Stimulated activated CD4-positive, alpha-beta T cell treated with anti-CD3 and anti-CD28 coated beads, Interleukin-12 subunit alpha, Interleukin-12 subunit beta, amount 100 ng/mL, for 48 hours (primary cell): Measurements from ENCODE around the gene TPSD1.
"Not testable (repeated sequence)": the region's sequence is repeated elsewhere in the genome, so short reads cannot be mapped to it uniquely, and the experiment has no call there.

Source experiments
- DNase-seq, 3 donors: peaks; one replicate each; pipeline ENCODE4 v3.0.0-alpha.2; 2020; ENCODE audit warnings: low read depth in 2 of 3, low spot score in 1 of 3

Gene TPSD1

GRCh38 chr16:1262210-1262845 lies 6.5 kb downstream of the TPSD1 start:
- DNase-seq = no peak

GRCh38 chr16:1262846-1263221 lies 7.0 kb downstream of the TPSD1 start:
- DNase-seq = no peak

GRCh38 chr16:1263591-1264344 lies 7.9 kb downstream of the TPSD1 start:
- DNase-seq = no peak

GRCh38 chr16:1264345-1265089 lies 8.6 kb downstream of the TPSD1 start:
- no peak for DNase-seq

GRCh38 chr16:1265090-1265630 lies 9.3 kb downstream of the TPSD1 start:
- no peak for DNase-seq

- DNase-seq = no peak
Measured at GRCh38 chr16:1265826-1266225, 10.0 kb downstream of the TPSD1 start.

GRCh38 chr16:1269418-1269817 lies 13.5 kb downstream of the TPSD1 start:
- not testable (repeated sequence) for DNase-seq

GRCh38 chr16:1271380-1271723 lies 15.5 kb downstream of the TPSD1 start:
- DNase-seq = no peak

GRCh38 chr16:1271724-1272413 lies 16.0 kb downstream of the TPSD1 start:
- DNase-seq = not testable (repeated sequence)

- no peak for DNase-seq
Measured at GRCh38 chr16:1272453-1273198, 16.8 kb downstream of the TPSD1 start.

GRCh38 chr16:1273816-1274215 lies 17.9 kb downstream of the TPSD1 start:
- DNase-seq = no peak

- DNase-seq = no peak
Measured at GRCh38 chr16:1274767-1275166, 18.9 kb downstream of the TPSD1 start.

GRCh38 chr16:1275791-1276579 lies 20.1 kb downstream of the TPSD1 start:
- no peak for DNase-seq

GRCh38 chr16:1276580-1276878 lies 20.7 kb downstream of the TPSD1 start:
- no peak for DNase-seq

- DNase-seq = no peak
Measured at GRCh38 chr16:1277151-1277598, 21.3 kb downstream of the TPSD1 start.

GRCh38 chr16:1277617-1278282 lies 21.9 kb downstream of the TPSD1 start:
- DNase-seq = no peak

- no peak for DNase-seq
Measured at GRCh38 chr16:1278477-1278876, 22.6 kb downstream of the TPSD1 start.

GRCh38 chr16:1279081-1279944 lies 23.4 kb downstream of the TPSD1 start:
- no peak for DNase-seq
